Gastrocnemius medialis (tissue), 4 donors: Measurements from ENCODE around the gene SPEF2. TPM values are rescaled to one million over a fixed set of nuclear protein-coding genes. Genes with fewer than 3 reads are reported as not detected.

Experiments used
- ATAC-seq, 2 donors: fragments of 150-250 bp; one replicate each; pipeline ENCODE4 v1.9.1; 2016
- DNase-seq, 2 donors: peaks; one replicate each; pipeline ENCODE4 v3.0.0-alpha.2; 2019
- H3K27ac ChIP-seq, 4 donors: fragments of 200-600 bp; sonication (generic); 1 replicate in 1 of 4; 2 replicates in 3 of 4; pipeline ENCODE4 v1.5.1; 2016 to 2018; ENCODE audit warnings: mild to moderate bottlenecking in 2 of 4, moderate library complexity in 1 of 4
- H3K27me3 ChIP-seq, 3 donors: fragments of 200-600 bp; sonication (generic) in 2 of 3; 1 replicate in 1 of 3; 2 replicates in 2 of 3; pipeline versions ENCODE4 v1.5.1 to v1.6.0; 2016 to 2019; ENCODE audit warnings: mild to moderate bottlenecking in 1 of 3, moderate library complexity in 1 of 3
- H3K36me3 ChIP-seq, 2 donors: fragments of 200-600 bp; sonication (generic) in 1 of 2; one replicate each; pipeline ENCODE4 v1.5.1; 2017 to 2018
- H3K4me1 ChIP-seq, 2 donors: fragments of 200-600 bp; sonication (generic) in 1 of 2; one replicate each; pipeline ENCODE4 v1.5.1; 2016 to 2017; ENCODE audit warnings: mild to moderate bottlenecking in 2 of 2
- H3K4me3 ChIP-seq, 4 donors: fragments of 200-600 bp; sonication (generic) in 3 of 4; 1 replicate in 1 of 4; 2 replicates in 3 of 4; pipeline ENCODE4 v1.5.1; 2016 to 2019; ENCODE audit warnings: mild to moderate bottlenecking in 2 of 4
- H3K9me3 ChIP-seq, 3 donors: fragments of 200-600 bp; sonication (generic) in 2 of 3; 1 replicate in 1 of 3; 2 replicates in 2 of 3; pipeline ENCODE4 v1.5.1; 2016 to 2019
- CTCF ChIP-seq, 5 experiments: fragments of 450-650 bp in 3 of 5; fragments of 200-600 bp in 2 of 5; sonication (generic) in 2 of 5; IDR thresholded peaks in 4 of 5; conservative IDR thresholded peaks in 1 of 5; 1 replicate in 4 of 5; 2 replicates in 1 of 5; pipeline ENCODE4 v1.5.1; 2016 to 2019; ENCODE audit warnings: antibody characterized with exemption in 5 of 5, mild to moderate bottlenecking in 3 of 5, moderate library complexity in 3 of 5
- POLR2A ChIP-seq, 2 donors: fragments of 450-650 bp; IDR thresholded peaks; one replicate each; pipeline ENCODE4 v1.6.1; 2017; ENCODE audit warnings: antibody characterized with exemption in 2 of 2, mild to moderate bottlenecking in 2 of 2, moderate library complexity in 2 of 2
- in situ Hi-C, 4 donors: fragments of 200-750 bp; cut with MboI; loops; one replicate each; pipeline versions ENCODE4 v1.15.0 to v1.8.0; 2017; ENCODE audit warnings: low sequenced_read_pairs in 4 of 4
- intact Hi-C: fragments of 100-400 bp; cut with DNase I; formaldehyde crosslinking; loops from one replicate; pipeline ENCODE4 v1.15.1; 2023; ENCODE audit warnings: low total_unique reads
- total RNA-seq, 4 donors: library from RNA; depleted of rRNA; stranded (reverse); fragments of >200 nt; gene quantifications; one replicate each; pipeline versions ENCODE4 v1.1.0 to v1.2.3, GENCODE V29; 2016

SPEF2 gene
- total RNA-seq, 4 donors from 2014 or later = 0.11 to 0.46 TPM; not detected in 2

- Histone ChIP-seq H3K27ac (no peak overlapping the region), H3K36me3 (no peaks in the 10 kb centered on the region), H3K27me3 (no peaks in the 10 kb centered on the region), H3K4me1 (no peaks in the 10 kb centered on the region), H3K4me3 (no peak overlapping the region), H3K9me3 (no peaks in the 10 kb centered on the region)
- in situ Hi-C loops = no loop called here
- ATAC-seq = no peak
- DNase-seq = no peak
- TF ChIP-seq CTCF (IDR thresholded peaks at IDR 0.05 in 4 of 5, conservative IDR thresholded peaks at IDR 0.05 in 1 of 5) (no peak), POLR2A (IDR thresholded peaks at IDR 0.05) (no peak)
- intact Hi-C loops = no loop called here
Observed at GRCh38 chr5:35781181-35781790, 163.6 kb downstream of the SPEF2 start.

- DNase-seq (no peak), ATAC-seq (no peak)
- intact Hi-C loops = no loop called here
- Histone ChIP-seq H3K4me3 (no peak overlapping the region), H3K27ac (no peak overlapping the region), H3K36me3 (no peaks in the 10 kb centered on the region), H3K27me3 (no peaks in the 10 kb centered on the region), H3K4me1 (no peaks in the 10 kb centered on the region), H3K9me3 (no peaks in the 10 kb centered on the region)
- TF ChIP-seq CTCF (IDR thresholded peaks at IDR 0.05 in 4 of 5, conservative IDR thresholded peaks at IDR 0.05 in 1 of 5) = no peak
- TF ChIP-seq POLR2A (IDR thresholded peaks at IDR 0.05) = no peak
- in situ Hi-C loops = no loop called here
Observed at GRCh38 chr5:35783551-35783950, 165.9 kb downstream of the SPEF2 start.

GRCh38 chr5:35785601-35786085 lies 168.0 kb downstream of the SPEF2 start:
- Histone ChIP-seq H3K4me3 (no peak overlapping the region), H3K4me1 (no peaks in the 10 kb centered on the region), H3K27me3 (no peaks in the 10 kb centered on the region), H3K27ac (no peak overlapping the region), H3K9me3 (no peaks in the 10 kb centered on the region), H3K36me3 (no peaks in the 10 kb centered on the region)
- DNase-seq = no peak
- no peak for ATAC-seq
- intact Hi-C loops (loop anchor here (5.0 kb wide), 1 partner anchor 67 kb away; no protein-coding TSS in a partner anchor), in situ Hi-C loops (no loop called here)
- TF ChIP-seq CTCF (IDR thresholded peaks at IDR 0.05 in 4 of 5, conservative IDR thresholded peaks at IDR 0.05 in 1 of 5) (no peak), POLR2A (IDR thresholded peaks at IDR 0.05) (no peak)

- TF ChIP-seq POLR2A (IDR thresholded peaks at IDR 0.05) (no peak), CTCF (IDR thresholded peaks at IDR 0.05 in 4 of 5, conservative IDR thresholded peaks at IDR 0.05 in 1 of 5) (no peak)
- intact Hi-C loops (loop anchor here (5.0 kb wide), 1 partner anchor 64 kb away; no protein-coding TSS in a partner anchor), in situ Hi-C loops (no loop called here)
- Histone ChIP-seq H3K4me1 (peaks cover 0 to 3% of the 10 kb centered on the region in 2 donors), H3K36me3 (no peaks in the 10 kb centered on the region), H3K27me3 (no peaks in the 10 kb centered on the region), H3K27ac (peak overlapping the region; percentile 4 to 52 (median 32)), H3K4me3 (no peak overlapping the region), H3K9me3 (no peaks in the 10 kb centered on the region)
- ATAC-seq (peak; percentile 24 to 30), DNase-seq (no peak)
Observed at GRCh38 chr5:35788724-35789123, 171.1 kb downstream of the SPEF2 start.
